RWPE1 (cell line): Measurements from ENCODE around the gene ANLN.

Source experiments
- CTCF ChIA-PET: fragments of 350-600 bp; sonication (Branson Sonifier 250); formaldehyde crosslinking; extraction: SDS; loops from one replicate; lab custom pipeline; 2021; lab: Yijun Ruan, JAX
- POLR2A ChIA-PET: fragments of 400-600 bp; formaldehyde crosslinking; extraction: SDS; loops from one replicate; lab custom pipeline; 2020; ENCODE audit warnings: antibody characterized with exemption; ENCODE audit not compliant: low non-redundant PET; lab: Yijun Ruan, JAX
- DNase-seq: peaks from one replicate; pipeline ENCODE4 v3.0.0; 2012; ENCODE audit warnings: low spot score
- H3K27ac ChIP-seq: fragments of 450-650 bp; 2 replicates; pipeline ENCODE4 v1.5.1; 2017
- TF ChIP-seq, protein P1 (sequence below): fragments of 450-650 bp; conservative IDR thresholded peaks from 2 replicates; pipeline ENCODE4 v1.5.1; 2017; ENCODE audit warnings: low read depth, mild to moderate bottlenecking

Gene ANLN

DNA sequence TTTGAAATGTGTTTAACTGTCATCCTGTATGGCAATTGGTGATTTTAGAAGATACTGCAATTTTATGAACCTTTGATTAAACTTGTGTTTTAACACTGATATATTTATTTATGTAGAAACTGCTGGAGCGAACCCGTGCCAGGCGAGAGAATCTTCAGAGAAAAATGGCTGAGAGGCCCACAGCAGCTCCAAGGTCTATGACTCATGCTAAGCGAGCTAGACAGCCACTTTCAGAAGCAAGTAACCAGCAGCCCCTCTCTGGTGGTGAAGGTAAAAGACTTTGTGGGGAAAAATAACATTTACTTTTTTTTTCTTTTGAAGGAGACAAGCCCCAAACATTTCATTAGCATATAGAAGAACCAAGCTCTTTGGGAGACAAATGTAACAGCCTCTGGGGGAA, 6.5 kb downstream of the ANLN start:
- TF ChIP-seq, protein P1, sequence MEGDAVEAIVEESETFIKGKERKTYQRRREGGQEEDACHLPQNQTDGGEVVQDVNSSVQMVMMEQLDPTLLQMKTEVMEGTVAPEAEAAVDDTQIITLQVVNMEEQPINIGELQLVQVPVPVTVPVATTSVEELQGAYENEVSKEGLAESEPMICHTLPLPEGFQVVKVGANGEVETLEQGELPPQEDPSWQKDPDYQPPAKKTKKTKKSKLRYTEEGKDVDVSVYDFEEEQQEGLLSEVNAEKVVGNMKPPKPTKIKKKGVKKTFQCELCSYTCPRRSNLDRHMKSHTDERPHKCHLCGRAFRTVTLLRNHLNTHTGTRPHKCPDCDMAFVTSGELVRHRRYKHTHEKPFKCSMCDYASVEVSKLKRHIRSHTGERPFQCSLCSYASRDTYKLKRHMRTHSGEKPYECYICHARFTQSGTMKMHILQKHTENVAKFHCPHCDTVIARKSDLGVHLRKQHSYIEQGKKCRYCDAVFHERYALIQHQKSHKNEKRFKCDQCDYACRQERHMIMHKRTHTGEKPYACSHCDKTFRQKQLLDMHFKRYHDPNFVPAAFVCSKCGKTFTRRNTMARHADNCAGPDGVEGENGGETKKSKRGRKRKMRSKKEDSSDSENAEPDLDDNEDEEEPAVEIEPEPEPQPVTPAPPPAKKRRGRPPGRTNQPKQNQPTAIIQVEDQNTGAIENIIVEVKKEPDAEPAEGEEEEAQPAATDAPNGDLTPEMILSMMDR = no peak
- no peak for DNase-seq
- CTCF ChIA-PET = interaction anchor here (0.6 kb wide), 1 partner anchor 13 kb away, joined by 3 read pairs; no protein-coding TSS in a partner anchor
- POLR2A ChIA-PET = no interaction called here
- H3K27ac ChIP-seq = no peak overlapping the region

DNA sequence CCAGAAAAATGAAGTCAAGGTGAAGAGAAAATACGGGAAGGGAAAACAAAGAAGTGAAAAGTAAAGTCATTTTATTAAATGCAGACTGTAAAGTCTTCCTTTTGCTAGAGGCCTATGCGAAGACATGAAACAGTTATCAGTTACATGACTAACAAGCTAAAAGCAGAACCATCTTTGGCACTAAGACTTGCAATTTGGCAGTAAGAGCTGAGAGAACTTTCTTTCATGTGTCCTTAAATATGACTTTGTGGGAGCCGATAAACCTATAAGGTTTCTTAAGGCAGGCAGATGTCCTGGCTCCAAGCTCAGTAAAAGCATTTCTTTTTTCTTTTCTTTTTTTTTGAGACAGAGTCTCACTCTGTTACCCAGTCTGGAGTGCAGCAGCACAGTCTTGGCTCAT, 10.4 kb downstream of the ANLN start:
- H3K27ac ChIP-seq = peak overlapping the region; percentile 21; the same call in 1 of the 2 replicates
- ChIA-PET CTCF (interaction anchor here (1.4 kb wide), 1 partner anchor 33 kb away, joined by 6 read pairs; no protein-coding TSS in a partner anchor), POLR2A (no interaction called here)
- no peak for DNase-seq
- TF ChIP-seq, protein P1 = no peak

DNA sequence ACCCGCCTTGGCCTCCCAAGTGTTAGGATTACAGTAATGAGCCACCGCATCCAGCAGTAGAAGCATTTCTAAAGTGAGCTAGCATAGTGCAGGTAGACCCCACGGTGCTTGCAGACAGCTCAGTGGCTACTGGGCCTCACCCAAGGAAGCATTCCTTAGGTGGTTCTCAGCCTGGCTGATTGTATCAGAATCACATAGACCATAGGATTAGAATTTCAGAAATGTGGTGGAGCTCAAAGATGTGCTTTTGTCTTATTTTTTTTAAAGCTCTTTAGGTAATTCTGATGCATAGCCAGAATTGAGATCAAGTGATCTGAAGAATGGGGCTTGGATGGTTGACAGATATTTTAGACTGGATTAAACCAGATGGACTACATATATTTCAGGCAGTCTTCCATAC, 10.9 kb downstream of the ANLN start:
- peak overlapping the region; percentile 21; the same call in 1 of the 2 replicates for H3K27ac ChIP-seq
- TF ChIP-seq, protein P1 = no peak
- ChIA-PET POLR2A (no interaction called here), CTCF (interaction anchor here (1.4 kb wide), 1 partner anchor 34 kb away, joined by 6 read pairs; no protein-coding TSS in a partner anchor)
- DNase-seq = no peak

DNA sequence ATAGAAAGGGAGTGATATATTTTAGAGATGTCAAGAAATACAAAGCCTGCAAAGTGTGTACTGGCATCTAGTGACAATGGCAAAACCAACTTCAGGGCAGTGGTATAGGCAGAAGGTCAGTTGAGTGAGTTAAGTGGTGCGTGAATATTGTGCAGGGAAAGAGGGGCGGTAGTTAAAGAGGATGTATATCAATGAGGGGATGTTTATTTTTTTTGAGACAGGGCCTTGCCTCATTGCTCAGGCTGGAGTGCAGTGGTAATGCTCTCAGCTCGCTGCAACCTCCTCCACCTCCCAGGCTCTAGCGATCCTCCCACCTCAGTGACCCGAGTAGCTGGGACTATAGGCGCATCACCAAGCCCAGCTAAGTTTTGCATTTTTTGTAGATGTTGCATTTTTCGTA, 13.8 kb downstream of the ANLN start:
- ChIA-PET POLR2A (no interaction called here), CTCF (no interaction called here)
- TF ChIP-seq, protein P1 = no peak

DNA sequence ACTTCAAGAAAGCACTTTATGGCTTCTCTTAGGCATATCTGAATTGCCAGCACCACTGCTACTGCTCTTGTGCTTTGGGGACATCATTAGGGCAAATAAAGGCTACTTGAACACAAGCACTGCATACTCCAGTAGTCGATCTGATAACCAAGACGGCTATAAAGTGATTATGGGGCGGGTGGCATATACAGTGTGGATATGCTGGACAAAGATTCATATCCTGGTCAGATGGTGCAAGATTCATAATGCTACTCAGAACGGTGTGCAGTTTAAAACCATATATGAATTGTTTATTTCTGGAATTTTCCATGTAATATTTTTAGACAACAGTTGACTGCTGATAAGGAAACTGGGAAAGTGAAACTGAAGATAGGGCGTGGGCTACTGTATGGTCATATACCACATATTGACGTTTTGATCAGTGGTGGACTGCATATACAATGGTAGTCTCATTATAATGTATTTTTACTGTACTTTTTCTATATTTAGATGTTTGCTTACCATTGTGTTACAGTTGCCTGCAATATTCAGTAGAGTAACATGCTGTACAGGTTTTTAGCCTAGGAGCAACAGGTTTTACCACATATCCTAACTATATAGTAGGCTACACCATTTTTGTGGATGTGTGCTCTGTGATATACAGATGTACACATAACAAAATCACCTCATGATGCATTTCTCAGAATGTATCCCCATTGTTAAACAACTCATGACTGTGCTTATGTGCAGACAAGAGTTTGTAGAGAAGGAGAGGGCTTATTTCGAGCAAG, 15.2 kb downstream of the ANLN start:
- TF ChIP-seq, protein P1 = no peak
- ChIA-PET POLR2A (no interaction called here), CTCF (no interaction called here)
- no peak overlapping the region for H3K27ac ChIP-seq
- DNase-seq = no peak

More for the DNA sequence above, 13.8 kb downstream of the ANLN start:
- no peak for DNase-seq
- 0 out of 2 replicates have a peak overlapping the region, but pooled peaks have one; percentile 2 for H3K27ac ChIP-seq

DNA sequence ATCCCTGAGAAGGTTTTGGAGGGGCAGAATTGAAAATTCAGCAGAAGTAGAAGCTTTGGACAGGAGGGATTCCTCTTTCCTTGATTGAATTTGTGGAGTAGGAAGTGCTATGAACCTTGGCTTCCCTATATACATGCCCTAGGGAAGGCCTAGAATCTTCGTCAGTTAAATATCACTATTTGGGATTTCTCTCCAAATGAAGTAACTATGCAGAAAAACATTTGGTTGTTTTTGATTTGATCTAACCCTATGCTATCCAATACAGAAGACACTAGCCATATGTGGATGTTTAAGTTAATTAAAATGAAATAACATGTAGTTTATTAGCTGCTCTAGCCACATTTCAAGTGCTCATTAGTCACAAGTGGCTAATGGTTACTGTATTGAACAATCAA, 15.7 kb downstream of the ANLN start:
- no peak for DNase-seq
- ChIA-PET CTCF (no interaction called here), POLR2A (no interaction called here)
- H3K27ac ChIP-seq = no peak overlapping the region
- TF ChIP-seq, protein P1 = no peak
